Activated CD8-positive, alpha-beta T cell treated with anti-CD3 and anti-CD28 coated beads for 36 hours (primary cell): Measurements from ENCODE around the gene RBM28. TPM values are rescaled to one million over a fixed set of nuclear protein-coding genes. Genes with fewer than 3 reads are reported as not detected.

Source experiments
- ATAC-seq: fragments of 200-7000 bp; cut with Tn5 transposase; one replicate; pipeline ENCODE4 v1.10.0; 2021; ENCODE audit warnings: mild to moderate bottlenecking, moderate library complexity
- CTCF ChIA-PET: fragments of 350-600 bp; sonication (Branson Sonifier 250); formaldehyde crosslinking; loops from one replicate; lab custom pipeline; 2021; ENCODE audit warnings: antibody characterized with exemption; lab: Charles Lee
- POLR2A ChIA-PET: fragments of 350-600 bp; sonication (Branson Sonifier 250); formaldehyde crosslinking; loops from one replicate; lab custom pipeline; 2021; ENCODE audit warnings: antibody characterized with exemption; lab: Charles Lee
- DNase-seq: peaks from one replicate; pipeline ENCODE4 v3.0.0-alpha.2; 2020
- H3K27ac Mint-ChIP-seq: one replicate; pipeline ENCODE4 v1.8.0; 2021; ENCODE audit warnings: mild to moderate bottlenecking, mixed read lengths
- H3K27me3 Mint-ChIP-seq: one replicate; pipeline ENCODE4 v1.8.0; 2021; ENCODE audit warnings: mixed read lengths
- H3K36me3 Mint-ChIP-seq: one replicate; pipeline ENCODE4 v1.8.0; 2021; ENCODE audit warnings: low read depth, mixed read lengths
- H3K4me1 Mint-ChIP-seq: one replicate; pipeline ENCODE4 v1.8.0; 2021; ENCODE audit warnings: low read depth, mixed read lengths
- H3K4me3 Mint-ChIP-seq: one replicate; pipeline ENCODE4 v1.8.0; 2021; ENCODE audit warnings: mild to moderate bottlenecking, moderate library complexity, mixed read lengths
- H3K9me3 Mint-ChIP-seq: one replicate; pipeline ENCODE4 v1.8.0; 2021; ENCODE audit warnings: mixed read lengths
- CTCF ChIP-seq: fragments of 200-600 bp; IDR thresholded peaks from one replicate; pipeline ENCODE4 v1.8.0; 2022; ENCODE audit warnings: antibody characterized with exemption, mild to moderate bottlenecking
- intact Hi-C: fragments of 100-400 bp; cut with micrococcal nuclease; formaldehyde crosslinking; loops from one replicate; pipeline ENCODE4 v1.10.0; 2022
- total RNA-seq, 2 experiments: library from RNA; stranded (reverse); gene quantifications; one replicate each; pipeline ENCODE4 v1.2.3, GENCODE V29; 2021

RBM28 gene
- total RNA-seq, 2 experiments from 2014 or later, result 55.3 to 55.6 TPM

- POLR2A ChIA-PET, result interaction anchor here (0.6 to 1.0 kb wide), 2 partner anchors 34 to 69 kb away, joined by 3 to 4 read pairs; no protein-coding TSS in a partner anchor
- intact Hi-C loops, result no loop called here
- no peak overlapping the region for H3K27ac Mint-ChIP-seq
These were observed 9.5 kb upstream of the RBM28 start for GRCh38 chr7:128353189-128353588.

GRCh38 chr7:128352636-128353035 lies 8.9 kb upstream of the RBM28 start:
- intact Hi-C loops, result no loop called here
- H3K4me3 Mint-ChIP-seq, result no peak overlapping the region

More at GRCh38 chr7:128353189-128353588, 9.5 kb upstream of the RBM28 start:
- Mint-ChIP-seq H3K4me3 (no peak overlapping the region), H3K27me3 (peaks cover 19% of the 10 kb centered on the region), H3K9me3 (no peaks in the 10 kb centered on the region), H3K4me1 (no peaks in the 10 kb centered on the region), H3K36me3 (no peaks in the 10 kb centered on the region)
- CTCF ChIA-PET, result interaction anchor here (1.0 to 1.3 kb wide), 3 partner anchors 9 to 34 kb away, joined by 4 to 12 read pairs (median 6); partner anchors contain the start of gene RBM28
- no peak for ATAC-seq
- DNase-seq, result no peak
- no peak for TF ChIP-seq CTCF

GRCh38 chr7:128352153-128352537 lies 8.4 kb upstream of the RBM28 start:
- no peaks in the 10 kb centered on the region for H3K4me1 Mint-ChIP-seq
- no peak overlapping the region for H3K4me3 Mint-ChIP-seq
- H3K27me3 Mint-ChIP-seq, result peaks cover 19% of the 10 kb centered on the region
- ChIA-PET POLR2A (no interaction called here), CTCF (interaction anchor here (1.0 to 1.3 kb wide), 3 partner anchors 8 to 35 kb away, joined by 4 to 12 read pairs (median 6); partner anchors contain the start of gene RBM28)
- intact Hi-C loops, result no loop called here
- no peak overlapping the region for H3K27ac Mint-ChIP-seq
- H3K36me3 Mint-ChIP-seq, result no peaks in the 10 kb centered on the region
- no peaks in the 10 kb centered on the region for H3K9me3 Mint-ChIP-seq
- TF ChIP-seq CTCF, result peak; percentile 34
- peak; percentile 45 for ATAC-seq
- DNase-seq, result peak; percentile 40

More at GRCh38 chr7:128352636-128353035, 8.9 kb upstream of the RBM28 start:
- TF ChIP-seq CTCF, result peak; percentile 5
- no peak overlapping the region for H3K27ac Mint-ChIP-seq
- ChIA-PET CTCF (interaction anchor here (1.0 to 1.3 kb wide), 3 partner anchors 8 to 35 kb away, joined by 4 to 12 read pairs (median 6); partner anchors contain the start of gene RBM28), POLR2A (interaction anchor here (0.6 to 1.0 kb wide), 3 partner anchors 34 to 403 kb away, joined by 3 to 4 read pairs (median 3); no protein-coding TSS in a partner anchor)
- no peaks in the 10 kb centered on the region for H3K36me3 Mint-ChIP-seq
- ATAC-seq, result no peak
- peaks cover 18% of the 10 kb centered on the region for H3K27me3 Mint-ChIP-seq
- H3K9me3 Mint-ChIP-seq, result no peaks in the 10 kb centered on the region
- no peak for DNase-seq
- H3K4me1 Mint-ChIP-seq, result no peaks in the 10 kb centered on the region

- ChIA-PET CTCF (interaction anchor here (11.7 kb wide), 1 partner anchor 39 kb away, joined by 264 read pairs; no protein-coding TSS in a partner anchor), POLR2A (interaction anchor here (1.0 kb wide), 1 partner anchor 36 kb away, joined by 3 read pairs; no protein-coding TSS in a partner anchor)
- Mint-ChIP-seq H3K9me3 (no peaks in the 10 kb centered on the region), H3K27me3 (peaks cover 19% of the 10 kb centered on the region), H3K27ac (no peak overlapping the region), H3K4me3 (no peak overlapping the region), H3K4me1 (no peaks in the 10 kb centered on the region), H3K36me3 (no peaks in the 10 kb centered on the region)
- ATAC-seq (peak; percentile 42), DNase-seq (peak; percentile 21)
- no peak for TF ChIP-seq CTCF
- intact Hi-C loops, result no loop called here
These were observed 7.8 kb upstream of the RBM28 start for GRCh38 chr7:128351296-128352152.
